ENCODE results near the gene CT45A8. TPM values are rescaled to one million over a fixed set of nuclear protein-coding genes. Genes with fewer than 3 reads are reported as not detected.
"Not testable (repeated sequence)": the region's sequence is repeated elsewhere in the genome, so short reads cannot be mapped to it uniquely, and the experiment has no call there.

Gene CT45A8
- not detected in 2 replicates for polyA plus RNA-seq (2014; cell fraction: cytosol; rRNA removed)
- polyA plus RNA-seq (2014; cell fraction: nucleus; rRNA removed), result not detected in 2 replicates

- DNase-seq (ENCODE audit: low spot score), result not testable (repeated sequence)
These were observed at the start of gene CT45A8 for GRCh38 chrX:135854438-135854837. Gene CT45A8, minus strand, starts transcription at chrX:135854538. Its CDS starts 3,755 bp downstream, at chrX:135850783.

- DNase-seq (ENCODE audit: low spot score), result no peak
These were observed 39.0 kb upstream of the CT45A8 start, which contains the start of the genes CT45A10 and SAGE1 for GRCh38 chrX:135893294-135893817. Gene CT45A10, minus strand, starts transcription at chrX:135893444. Its CDS starts 8,100 bp downstream, at chrX:135885344. Gene SAGE1, plus strand, starts transcription at chrX:135893716. Its CDS starts 2,527 bp downstream, at chrX:135896243.

GRCh38 chrX:135892781-135893180 lies 38.4 kb upstream of the CT45A8 start:
- DNase-seq (ENCODE audit: low spot score), result no peak

- no peak for DNase-seq (ENCODE audit: low spot score)
These were observed 35.8 kb upstream of the CT45A8 start for GRCh38 chrX:135890087-135890585.

GRCh38 chrX:135888976-135889375 lies 34.6 kb upstream of the CT45A8 start:
- DNase-seq (ENCODE audit: low spot score), result not testable (repeated sequence)

- not testable (repeated sequence) for DNase-seq (ENCODE audit: low spot score)
These were observed 33.9 kb upstream of the CT45A8 start for GRCh38 chrX:135888230-135888629.

- not testable (repeated sequence) for DNase-seq (ENCODE audit: low spot score)
These were observed 28.4 kb upstream of the CT45A8 start for GRCh38 chrX:135882741-135883140.

GRCh38 chrX:135871712-135872111 lies 17.4 kb upstream of the CT45A8 start, which contains the start of gene CT45A9:
Gene CT45A9, minus strand, starts transcription at chrX:135871812. Its CDS starts 3,751 bp downstream, at chrX:135868061.
- not testable (repeated sequence) for DNase-seq (ENCODE audit: low spot score)

- DNase-seq (ENCODE audit: low spot score), result not testable (repeated sequence)
These were observed 17.2 kb downstream of the CT45A8 start, which contains the start of gene CT45A7 for GRCh38 chrX:135837180-135837579. Gene CT45A7, minus strand, starts transcription at chrX:135837280. Its CDS starts 3,747 bp downstream, at chrX:135833533.

GRCh38 chrX:135819912-135820311 lies 34.4 kb downstream of the CT45A8 start, which contains the start of gene CT45A2:
Gene CT45A2, minus strand, starts transcription at chrX:135820012. Its CDS starts 3,747 bp downstream, at chrX:135816265.
- not testable (repeated sequence) for DNase-seq (ENCODE audit: low spot score)

- DNase-seq (ENCODE audit: low spot score), result not testable (repeated sequence)
These were observed 51.7 kb downstream of the CT45A8 start, which contains the start of gene CT45A6 for GRCh38 chrX:135802687-135803086. Gene CT45A6, minus strand, starts transcription at chrX:135802787. Its CDS starts 3,794 bp downstream, at chrX:135798993.

Data from SK-N-DZ (cell line).